GM19468 (cell line): ENCODE measurements around the gene NPPA.

Experiments used
- ATAC-seq: cut with Tn5 transposase; IDR thresholded peaks from one replicate; pipeline ENCODE4 v1.9.1; 2021; ENCODE audit warnings: mild to moderate bottlenecking, moderate library complexity, moderate number of reproducible peaks; ENCODE audit not compliant: unreplicated experiment; ENCODE audit errors: extremely low read depth

Gene NPPA

DNA sequence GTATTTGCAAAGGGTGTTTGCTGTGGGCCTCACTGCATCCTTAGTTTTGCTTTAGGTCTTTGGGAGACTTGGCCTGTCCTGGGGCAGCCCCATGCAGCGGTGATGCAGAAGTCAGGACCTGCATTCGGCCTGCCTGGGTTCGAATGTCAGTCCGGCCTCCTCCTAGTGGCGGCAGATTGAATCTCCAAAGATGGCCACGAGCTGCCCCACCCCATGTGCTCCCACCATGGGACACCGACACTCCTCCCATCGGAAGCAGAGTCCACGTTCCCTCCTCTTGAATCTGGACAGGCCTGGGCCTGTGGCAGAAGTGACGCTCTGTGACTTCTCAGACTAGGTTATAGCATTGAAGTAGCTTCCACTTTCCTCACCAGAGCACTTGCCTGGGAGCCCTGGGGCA, 27.5 kb upstream of the NPPA start:
- no peak for ATAC-seq

GRCh38 chr1:11874624-11875023, 27.0 kb upstream of the NPPA start:
- no peak for ATAC-seq

- no peak for ATAC-seq
These were observed 26.6 kb upstream of the NPPA start for GRCh38 chr1:11874258-11874562.

- no peak for ATAC-seq
These were observed 26.0 kb upstream of the NPPA start for GRCh38 chr1:11873395-11874257.

- ATAC-seq: no peak
These were observed 25.0 kb upstream of the NPPA start for GRCh38 chr1:11872545-11872944.

GRCh38 chr1:11869650-11870207, 22.1 kb upstream of the NPPA start:
- no peak for ATAC-seq

GRCh38 chr1:11869104-11869503, 21.5 kb upstream of the NPPA start:
- ATAC-seq: no peak

GRCh38 chr1:11868331-11868980, 20.9 kb upstream of the NPPA start:
- no peak for ATAC-seq

DNA sequence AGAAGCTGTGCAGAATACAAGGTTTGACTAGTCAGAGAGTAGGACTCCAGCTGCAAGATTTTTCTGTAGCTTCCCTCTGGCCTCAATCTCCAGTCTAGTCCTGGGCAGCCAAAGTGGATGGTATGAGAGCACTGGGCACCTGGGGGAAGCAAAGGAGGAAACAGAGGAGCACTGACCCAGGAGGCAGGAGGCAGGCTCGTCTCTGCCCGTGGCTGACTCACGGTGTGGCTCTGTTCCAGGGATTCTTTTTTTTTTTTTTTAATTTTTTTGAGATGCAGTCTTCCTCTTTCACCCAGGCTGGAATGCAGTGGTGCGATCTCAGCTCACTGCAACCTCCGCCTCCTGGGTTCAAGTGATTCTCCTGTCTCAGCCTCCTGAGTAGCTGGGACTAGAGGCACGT, 15.3 kb upstream of the NPPA start:
- no peak for ATAC-seq

- no peak for ATAC-seq
These were observed 13.0 kb upstream of the NPPA start for GRCh38 chr1:11860587-11860986.

DNA sequence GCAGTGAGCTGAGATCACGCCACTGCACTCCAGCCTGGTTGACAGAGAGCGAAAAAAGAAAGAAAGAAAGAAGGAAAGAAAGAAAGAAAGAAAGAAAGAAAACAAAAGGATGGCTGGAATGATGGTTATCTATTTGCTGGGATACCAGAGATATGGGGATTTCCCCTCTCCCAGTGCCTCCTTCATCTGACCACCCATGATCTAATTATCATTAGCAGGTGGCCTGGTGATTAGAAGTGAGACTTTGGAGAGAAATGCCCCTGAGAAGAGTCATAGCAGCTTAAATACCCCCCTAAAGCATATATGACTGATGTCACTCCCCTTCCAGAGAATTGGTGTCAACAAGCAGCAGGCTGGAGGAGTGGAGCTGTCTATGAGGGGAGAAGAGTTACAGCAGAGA, 12.5 kb upstream of the NPPA start:
- ATAC-seq: no peak

DNA sequence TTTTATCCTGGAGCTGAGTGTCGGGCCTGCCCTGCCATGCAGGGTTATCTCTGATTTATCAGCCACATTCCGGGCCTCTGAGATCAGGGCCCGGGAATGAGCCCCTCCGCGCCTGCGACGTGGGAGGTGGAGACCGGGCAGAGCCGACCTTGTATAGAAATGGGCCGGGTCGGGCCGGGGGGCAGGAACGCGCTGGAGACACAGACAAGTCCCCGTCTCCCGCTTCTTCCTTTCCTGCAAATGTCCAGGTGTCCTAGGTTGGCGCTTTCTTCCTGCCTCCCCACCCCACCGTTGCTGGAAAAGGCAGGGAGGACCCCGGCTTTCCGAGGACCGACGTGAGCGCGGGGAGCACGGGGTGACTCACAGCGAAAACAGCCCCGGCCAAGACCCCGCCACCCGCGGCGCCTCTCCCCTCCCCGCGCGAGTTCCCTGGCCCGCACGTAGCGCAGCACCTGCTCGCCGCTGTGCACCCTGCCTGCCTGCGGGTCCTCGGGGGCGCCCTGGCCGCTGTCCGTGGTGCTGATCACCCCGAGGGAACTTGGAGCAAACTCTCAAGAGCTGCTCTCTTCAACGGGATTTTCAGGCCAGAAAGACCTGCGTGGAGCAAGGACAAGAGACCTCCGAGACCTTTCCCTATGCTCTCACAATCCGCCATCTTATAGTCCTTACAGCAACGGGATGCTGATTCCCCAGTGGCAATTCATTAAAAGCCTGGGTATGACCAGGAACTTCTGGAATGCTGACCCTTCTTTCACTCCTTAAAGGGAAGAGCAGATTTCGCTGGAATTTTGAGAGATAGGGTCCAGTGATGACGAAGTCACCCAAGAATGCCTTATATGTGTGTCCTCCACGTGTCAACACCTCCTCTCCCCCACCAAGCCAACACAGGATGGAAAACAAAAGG, 11.6 kb upstream of the NPPA start:
- no peak for ATAC-seq

DNA sequence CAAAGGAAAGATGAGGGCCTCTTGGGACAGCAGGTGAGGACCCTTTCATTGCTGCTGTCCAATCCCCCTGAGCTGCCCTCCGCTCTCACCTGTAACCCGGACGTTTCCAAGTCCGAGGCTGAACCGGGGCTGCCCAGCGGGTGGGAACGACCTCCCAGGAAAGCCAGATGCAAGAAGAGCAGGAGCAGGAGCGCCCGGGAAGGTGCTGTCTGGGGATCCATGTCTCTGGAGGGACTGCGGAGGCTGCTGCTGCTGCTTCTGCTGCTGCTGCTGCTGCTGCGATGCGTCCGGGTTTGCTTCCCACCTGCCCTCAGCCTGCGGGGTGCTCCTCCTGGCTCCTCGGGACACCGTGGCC, 11.0 kb upstream of the NPPA start, which contains the start of gene NPPB:
Gene NPPB, minus strand, starts transcription at position 333 of the 355 bp plus-strand sequence. Its CDS starts 112 bp downstream, at position 221.
- ATAC-seq: no peak

- ATAC-seq: no peak
These were observed 10.6 kb upstream of the NPPA start for GRCh38 chr1:11858158-11858557.

DNA sequence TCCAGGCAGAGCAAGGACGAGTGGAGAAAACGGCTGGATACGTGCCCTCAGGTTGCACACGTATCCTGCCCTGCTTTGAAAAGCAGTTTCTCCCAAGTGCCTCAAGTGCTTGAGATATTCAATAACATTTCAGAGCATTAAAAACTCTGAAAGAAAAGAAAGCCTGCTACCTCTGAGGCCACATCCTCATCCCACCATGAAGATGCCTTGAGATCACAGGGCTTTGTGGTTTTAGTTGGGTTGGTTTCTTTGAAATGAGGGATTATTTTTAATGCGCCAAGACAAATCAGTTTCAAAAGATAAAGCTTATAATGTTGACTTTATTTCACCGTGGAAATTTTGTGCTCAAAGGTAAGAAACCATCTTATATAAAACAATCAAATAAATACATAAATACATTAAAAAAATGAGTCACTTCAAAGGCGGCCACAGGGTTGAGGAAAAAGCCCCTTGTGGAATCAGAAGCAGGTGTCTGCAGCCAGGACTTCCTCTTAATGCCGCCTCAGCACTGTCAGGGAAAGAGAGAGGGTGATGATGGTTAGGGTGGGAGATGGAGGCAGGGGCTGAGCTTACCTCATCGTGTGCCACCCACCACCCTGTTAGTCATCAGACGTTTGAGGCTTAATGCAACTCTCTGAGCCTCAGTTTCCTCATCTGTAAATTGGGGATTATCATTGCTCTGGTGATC, 9.7 kb upstream of the NPPA start:
- ATAC-seq: no peak

GRCh38 chr1:11856698-11857097, 9.1 kb upstream of the NPPA start:
- no peak for ATAC-seq

GRCh38 chr1:11855430-11855829, 7.8 kb upstream of the NPPA start:
- ATAC-seq: no peak

- ATAC-seq: no peak
These were observed 6.9 kb upstream of the NPPA start for GRCh38 chr1:11854519-11854918.

GRCh38 chr1:11851180-11851579, 3.6 kb upstream of the NPPA start:
- ATAC-seq: no peak

GRCh38 chr1:11850156-11850555, 2.6 kb upstream of the NPPA start:
- ATAC-seq: no peak
